Body of pancreas (tissue), 4 donors: ENCODE data around the gene SLC25A19. TPM values are rescaled to one million over a fixed set of nuclear protein-coding genes. Genes with fewer than 3 reads are reported as not detected.

Experiments used
- ATAC-seq: fragments of 150-250 bp; one replicate; pipeline ENCODE4 v1.9.1; 2016
- DNase-seq, 4 donors: peaks; one replicate each; pipeline ENCODE4 v3.0.0-alpha.2; 2019
- H3K27ac ChIP-seq, 4 donors: fragments of 200-600 bp; sonication (generic); 1 replicate in 3 of 4; 2 replicates in 1 of 4; pipeline versions ENCODE4 v1.5.1 to v1.6.1; 2016 to 2019; ENCODE audit warnings: mild to moderate bottlenecking in 1 of 4, mixed read lengths in 1 of 4, moderate library complexity in 1 of 4
- H3K27me3 ChIP-seq, 2 donors: fragments of 200-600 bp; sonication (generic); one replicate each; pipeline ENCODE4 v1.6.0; 2016; ENCODE audit warnings: mild to moderate bottlenecking in 1 of 2
- H3K36me3 ChIP-seq, 2 donors: fragments of 200-600 bp; sonication (generic); replicated peaks in 1 of 2; 2 replicates each; pipeline ENCODE4 v1.5.1; 2016; ENCODE audit warnings: low read depth in 2 of 2; ENCODE audit not compliant: insufficient read depth in 1 of 2
- H3K4me1 ChIP-seq: fragments of 200-600 bp; sonication (generic); one replicate; pipeline ENCODE4 v1.6.0; 2016
- H3K4me3 ChIP-seq, 2 donors: fragments of 200-600 bp; sonication (generic); 1 replicate in 1 of 2; 2 replicates in 1 of 2; pipeline ENCODE4 v1.5.1; 2016 to 2019
- H3K9me3 ChIP-seq, 3 donors: fragments of 200-600 bp; sonication (generic); 1 replicate in 2 of 3; 2 replicates in 1 of 3; pipeline ENCODE4 v1.5.1; 2016
- POLR2A ChIP-seq, 3 donors: fragments of 450-650 bp; IDR thresholded peaks; one replicate each; pipeline ENCODE4 v1.6.1; 2016; ENCODE audit warnings: antibody characterized with exemption in 3 of 3, mild to moderate bottlenecking in 2 of 3
- WGBS, 2 donors: methylation state at CpG; one replicate each; pipeline ENCODE4 v1.1.5; 2017; 5-methylcytosine and 5-hydroxymethylcytosine counted together
- intact Hi-C: fragments of 100-400 bp; cut with DNase I; formaldehyde crosslinking; loops from one replicate; pipeline ENCODE4 v1.15.1; 2023
- total RNA-seq, 2 donors: library from RNA; depleted of rRNA; stranded (reverse); fragments of >200 nt; gene quantifications; one replicate each; pipeline ENCODE4 v1.1.0, GENCODE V29; 2016
- TF ChIP-seq, protein P1 (sequence below), 7 experiments: fragments of 450-650 bp in 4 of 7; fragments of 200-600 bp in 3 of 7; sonication (generic) in 3 of 7; IDR thresholded peaks; one replicate each; pipeline ENCODE4 v1.5.1; 2016 to 2019; ENCODE audit warnings: antibody characterized with exemption in 7 of 7

The SLC25A19 gene
- total RNA-seq, 2 donors from 2014 or later = 7.6 to 8.3 TPM

GRCh38 chr17:75270218-75270965 is 18.8 kb downstream of the SLC25A19 start:
- peak overlapping the region; percentile 84 to 97 (median 96) for H3K27ac ChIP-seq
- peak; percentile 8 to 82 (median 79) for TF ChIP-seq POLR2A (IDR thresholded peaks at IDR 0.05)
- TF ChIP-seq, protein P1, sequence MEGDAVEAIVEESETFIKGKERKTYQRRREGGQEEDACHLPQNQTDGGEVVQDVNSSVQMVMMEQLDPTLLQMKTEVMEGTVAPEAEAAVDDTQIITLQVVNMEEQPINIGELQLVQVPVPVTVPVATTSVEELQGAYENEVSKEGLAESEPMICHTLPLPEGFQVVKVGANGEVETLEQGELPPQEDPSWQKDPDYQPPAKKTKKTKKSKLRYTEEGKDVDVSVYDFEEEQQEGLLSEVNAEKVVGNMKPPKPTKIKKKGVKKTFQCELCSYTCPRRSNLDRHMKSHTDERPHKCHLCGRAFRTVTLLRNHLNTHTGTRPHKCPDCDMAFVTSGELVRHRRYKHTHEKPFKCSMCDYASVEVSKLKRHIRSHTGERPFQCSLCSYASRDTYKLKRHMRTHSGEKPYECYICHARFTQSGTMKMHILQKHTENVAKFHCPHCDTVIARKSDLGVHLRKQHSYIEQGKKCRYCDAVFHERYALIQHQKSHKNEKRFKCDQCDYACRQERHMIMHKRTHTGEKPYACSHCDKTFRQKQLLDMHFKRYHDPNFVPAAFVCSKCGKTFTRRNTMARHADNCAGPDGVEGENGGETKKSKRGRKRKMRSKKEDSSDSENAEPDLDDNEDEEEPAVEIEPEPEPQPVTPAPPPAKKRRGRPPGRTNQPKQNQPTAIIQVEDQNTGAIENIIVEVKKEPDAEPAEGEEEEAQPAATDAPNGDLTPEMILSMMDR (IDR thresholded peaks at IDR 0.05) = peak in 4 of 7 experiments; percentile 22 to 49 (median 36)
- no peaks in the 10 kb centered on the region for H3K36me3 ChIP-seq
- 0 to 1% methylated on average over 16 to 44 of the region's 47 CpGs for WGBS, 2 donors
- peak; percentile 63 for ATAC-seq
- H3K9me3 ChIP-seq = no peaks in the 10 kb centered on the region
- peak overlapping the region; percentile 42 to 90 for H3K4me3 ChIP-seq
- H3K4me1 ChIP-seq = peaks cover 26% of the 10 kb centered on the region
- intact Hi-C loops = no loop called here
- peak; percentile 71 to 84 (median 82) for DNase-seq
- no peaks in the 10 kb centered on the region for H3K27me3 ChIP-seq

GRCh38 chr17:75269844-75270217 is 19.4 kb downstream of the SLC25A19 start:
- Histone ChIP-seq H3K27me3 (no peaks in the 10 kb centered on the region), H3K4me1 (peaks cover 26% of the 10 kb centered on the region), H3K36me3 (no peaks in the 10 kb centered on the region), H3K9me3 (no peaks in the 10 kb centered on the region), H3K4me3 (peak overlapping the region; percentile 42 to 90), H3K27ac (peak overlapping the region; percentile 84 to 97 (median 96))
- TF ChIP-seq, protein P1 (IDR thresholded peaks at IDR 0.05) = no peak
- no peak for TF ChIP-seq POLR2A (IDR thresholded peaks at IDR 0.05)
- ATAC-seq (no peak), DNase-seq (no peak)
- 14 to 33% methylated on average over 3 to 6 of the region's 6 CpGs for WGBS, 2 donors
- intact Hi-C loops = no loop called here

- H3K27ac ChIP-seq = no peak overlapping the region
- intact Hi-C loops = no loop called here
- no peak for ATAC-seq
Measured at GRCh38 chr17:75267411-75268232, 21.6 kb downstream of the SLC25A19 start.

DNA sequence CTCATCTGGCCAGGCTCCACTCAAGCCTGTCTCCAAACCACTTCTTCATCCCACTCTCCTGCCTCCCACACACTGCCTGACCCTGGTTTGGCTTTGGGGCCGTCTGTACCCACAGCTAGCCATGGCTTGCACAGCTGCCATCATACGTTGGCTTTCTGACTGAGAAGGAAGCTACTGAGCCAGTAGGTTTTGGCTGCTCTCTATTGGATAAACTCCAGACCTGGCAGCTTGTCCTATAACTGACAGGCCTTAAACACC is 22.2 kb downstream of the SLC25A19 start:
- DNase-seq (peak in 1 of 4 donors; percentile 40), ATAC-seq (no peak)
- intact Hi-C loops = no loop called here
- peaks cover 21% of the 10 kb centered on the region for H3K4me1 ChIP-seq
- H3K36me3 ChIP-seq = no peaks in the 10 kb centered on the region
- H3K4me3 ChIP-seq = no peak overlapping the region
- H3K27me3 ChIP-seq = no peaks in the 10 kb centered on the region
- TF ChIP-seq, protein P1 (IDR thresholded peaks at IDR 0.05) = no peak
- peak in 1 of 3 donors; percentile 8 for TF ChIP-seq POLR2A (IDR thresholded peaks at IDR 0.05)
- no peak overlapping the region for H3K27ac ChIP-seq
- H3K9me3 ChIP-seq = no peaks in the 10 kb centered on the region
- WGBS, 2 donors = 45 to 47% methylated on average over 2 of the region's 2 CpGs

More at GRCh38 chr17:75267411-75268232, 21.6 kb downstream of the SLC25A19 start:
- no peaks in the 10 kb centered on the region for H3K36me3 ChIP-seq
- no peaks in the 10 kb centered on the region for H3K27me3 ChIP-seq
- H3K9me3 ChIP-seq = no peaks in the 10 kb centered on the region
- no peak for DNase-seq
- 60 to 64% methylated on average over 13 to 14 of the region's 14 CpGs for WGBS, 2 donors
- TF ChIP-seq, protein P1 (IDR thresholded peaks at IDR 0.05) = no peak
- no peak for TF ChIP-seq POLR2A (IDR thresholded peaks at IDR 0.05)
- peaks cover 22% of the 10 kb centered on the region for H3K4me1 ChIP-seq
- no peak overlapping the region for H3K4me3 ChIP-seq
